NCI-H226 (cell line): ENCODE results near the gene FBXL16.

ENCODE experiments used
- DNase-seq: peaks from one replicate; pipeline ENCODE4 v3.0.0-alpha.2; 2015

FBXL16 gene

GRCh38 chr16:660132-660458 lies 45.5 kb downstream of the FBXL16 start:
- no peak for DNase-seq

GRCh38 chr16:659618-660017 lies 46.0 kb downstream of the FBXL16 start:
- DNase-seq: no peak

DNA sequence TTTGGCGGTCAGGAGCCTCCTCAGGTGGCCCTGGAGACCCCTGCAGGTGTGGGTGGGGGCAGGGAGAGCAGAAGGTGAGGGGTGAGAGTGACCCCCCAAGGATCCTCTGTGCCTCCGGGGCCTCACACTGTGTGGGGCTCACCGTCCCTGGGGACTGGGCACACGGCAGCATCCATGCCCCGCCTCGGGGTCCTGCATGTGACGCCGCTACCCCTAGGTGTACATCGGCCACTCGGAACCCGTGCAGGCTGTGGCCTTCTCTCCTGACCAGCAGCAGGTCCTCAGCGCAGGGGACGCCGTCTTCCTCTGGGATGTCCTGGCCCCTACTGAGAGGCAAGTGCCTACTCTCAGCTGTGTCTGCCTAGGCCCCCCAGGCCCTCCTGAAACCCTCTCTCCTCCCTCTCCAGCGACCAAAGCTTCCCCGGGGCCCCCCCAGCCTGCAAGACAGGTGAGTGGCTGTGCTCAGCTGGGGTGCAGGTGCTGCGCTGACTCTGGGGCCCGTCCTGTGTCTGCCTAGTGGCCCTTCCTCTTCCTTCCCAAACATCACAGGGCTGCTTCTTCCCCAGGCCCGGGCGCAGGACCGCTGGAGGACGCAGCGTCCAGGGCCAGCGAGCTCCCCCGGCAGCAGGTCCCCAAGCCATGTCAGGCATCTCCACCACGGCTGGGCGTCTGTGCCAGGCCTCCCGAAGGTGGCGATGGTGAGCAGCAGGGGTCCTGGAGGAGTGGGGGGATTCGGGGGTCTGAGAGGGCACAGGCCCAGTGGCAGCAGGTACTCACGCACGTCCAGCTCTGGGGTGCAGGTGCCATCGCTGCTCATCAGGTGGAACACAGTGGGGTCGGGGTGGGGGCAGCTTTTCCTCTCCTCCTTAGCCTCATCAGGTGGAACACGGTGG lies 46.7 kb downstream of the FBXL16 start:
- no peak for DNase-seq

GRCh38 chr16:657487-657886 lies 48.1 kb downstream of the FBXL16 start:
- no peak for DNase-seq

GRCh38 chr16:654034-654433 lies 51.6 kb downstream of the FBXL16 start:
- no peak for DNase-seq

DNA sequence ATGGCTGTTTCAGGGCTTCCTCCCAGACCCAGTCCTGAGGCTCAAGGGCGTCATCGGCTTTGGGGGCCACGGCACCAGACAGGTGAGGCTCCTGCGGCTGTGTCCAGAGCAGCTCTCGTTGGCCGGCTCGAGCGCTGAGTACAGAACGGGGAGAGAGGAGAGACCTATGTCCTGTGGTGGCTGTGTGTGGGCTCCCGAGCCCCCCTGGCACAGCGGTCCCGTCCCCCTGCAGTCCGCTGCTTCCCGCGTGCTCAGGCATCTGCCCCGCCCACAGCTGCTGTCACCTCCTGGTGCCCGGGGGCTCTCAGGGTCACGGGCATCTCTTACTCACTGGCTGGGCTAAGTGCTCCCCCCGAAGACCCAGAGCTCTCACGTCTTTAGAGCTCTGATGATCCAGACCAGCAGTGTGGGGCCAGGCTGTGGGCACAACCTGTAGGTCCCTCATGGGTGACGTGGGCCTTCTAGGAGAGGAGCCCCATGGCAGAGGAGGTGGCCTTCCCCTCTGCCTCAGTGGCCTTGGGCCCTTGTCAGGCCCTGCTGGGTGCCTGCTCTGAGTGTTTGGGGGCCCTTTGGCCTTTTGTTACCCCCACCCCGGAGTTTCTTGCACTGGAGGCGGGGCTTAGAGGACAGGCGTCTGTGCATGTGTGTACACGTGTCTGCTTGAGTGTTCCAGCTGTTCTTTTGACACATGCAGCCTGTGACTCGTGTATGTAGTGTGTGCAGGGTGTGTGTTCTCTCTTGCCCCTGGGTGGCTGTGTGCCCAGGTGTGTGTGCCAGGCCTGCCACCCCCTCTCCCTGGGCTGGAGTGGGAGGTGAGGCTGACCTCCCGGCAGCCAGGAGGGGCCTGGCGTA lies 52.9 kb downstream of the FBXL16 start:
- no peak for DNase-seq

DNA sequence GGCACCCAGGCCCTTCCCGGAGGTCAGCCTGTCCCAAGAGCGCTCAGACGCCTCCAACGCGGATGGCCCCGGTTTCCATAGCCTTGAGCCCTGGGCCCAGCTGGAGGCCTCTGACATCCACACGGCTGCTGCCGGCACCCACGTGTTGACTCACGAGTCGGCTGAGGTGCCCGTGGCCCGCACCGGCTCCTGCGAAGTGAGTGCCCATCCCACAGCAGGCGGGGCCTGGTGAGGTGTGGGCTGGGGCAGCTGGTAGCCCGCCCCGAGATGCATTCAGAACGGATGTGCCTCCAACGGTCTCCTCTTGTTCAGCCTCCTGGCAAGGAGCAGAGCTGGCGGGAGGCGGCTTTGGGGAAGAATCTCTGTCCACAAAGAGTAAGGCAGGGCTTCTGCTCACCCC lies 53.8 kb downstream of the FBXL16 start:
- peak; percentile 80 for DNase-seq

DNA sequence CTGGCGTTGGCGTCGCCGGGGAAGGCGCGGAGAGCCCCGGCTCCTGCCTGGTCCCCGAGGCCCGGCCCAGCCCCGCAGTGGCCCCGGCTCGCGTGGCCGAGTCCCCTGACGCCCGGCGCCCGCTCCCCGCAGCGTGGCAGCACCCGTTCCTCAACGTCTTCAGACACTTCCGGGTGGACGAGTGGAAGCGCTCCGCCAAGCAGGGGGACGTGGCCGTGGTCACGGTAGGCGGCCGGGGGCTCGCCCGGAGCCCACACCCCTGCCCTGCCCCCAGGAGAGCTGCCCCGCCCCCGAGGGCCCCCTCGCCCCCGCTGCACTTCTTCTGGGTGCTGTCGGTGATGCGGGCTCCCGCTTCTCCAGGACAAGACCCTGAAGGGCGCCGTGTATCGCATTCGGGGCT lies 56.0 kb downstream of the FBXL16 start:
- no peak for DNase-seq

GRCh38 chr16:648781-649589 lies 56.6 kb downstream of the FBXL16 start, which contains the start of gene WDR90:
WDR90 (plus strand) TSS chr16:649365; CDS start chr16:649417, 52 bp downstream.
- DNase-seq: peak; percentile 88

DNA sequence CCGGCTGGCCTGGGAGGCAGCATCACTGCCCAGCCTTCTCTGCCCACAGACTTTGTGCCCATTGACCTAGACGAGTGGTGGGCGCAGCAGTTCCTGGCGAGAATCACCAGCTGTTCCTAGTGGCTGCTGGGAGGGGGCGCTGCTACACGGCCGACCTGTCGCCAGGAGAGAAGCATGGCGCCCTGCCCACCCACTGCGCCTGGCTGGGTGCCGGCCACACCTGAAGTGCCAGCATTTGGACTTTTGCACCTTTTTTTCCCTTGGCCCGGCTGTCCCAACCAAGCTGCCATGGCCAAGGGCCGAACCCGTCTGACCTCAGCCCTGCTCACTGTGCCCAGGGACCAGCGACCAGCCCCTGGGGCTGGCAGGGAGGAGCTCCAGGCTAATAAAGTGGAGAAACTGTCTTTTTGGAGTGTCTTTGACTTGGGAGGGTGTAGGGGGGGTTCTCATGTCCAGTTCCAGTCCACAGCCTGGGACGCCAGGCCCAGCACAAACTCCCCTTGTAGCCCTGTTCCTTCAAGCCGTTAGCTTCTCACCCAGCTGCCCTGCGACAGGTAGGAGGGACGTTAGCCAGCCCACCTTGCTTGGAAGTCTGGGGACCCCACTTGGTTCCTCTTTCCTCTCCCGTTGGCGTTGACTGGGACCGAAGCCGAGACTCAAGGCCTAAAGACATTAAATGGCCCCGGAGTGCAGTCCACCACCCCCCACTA lies 57.4 kb downstream of the FBXL16 start:
- no peak for DNase-seq

DNA sequence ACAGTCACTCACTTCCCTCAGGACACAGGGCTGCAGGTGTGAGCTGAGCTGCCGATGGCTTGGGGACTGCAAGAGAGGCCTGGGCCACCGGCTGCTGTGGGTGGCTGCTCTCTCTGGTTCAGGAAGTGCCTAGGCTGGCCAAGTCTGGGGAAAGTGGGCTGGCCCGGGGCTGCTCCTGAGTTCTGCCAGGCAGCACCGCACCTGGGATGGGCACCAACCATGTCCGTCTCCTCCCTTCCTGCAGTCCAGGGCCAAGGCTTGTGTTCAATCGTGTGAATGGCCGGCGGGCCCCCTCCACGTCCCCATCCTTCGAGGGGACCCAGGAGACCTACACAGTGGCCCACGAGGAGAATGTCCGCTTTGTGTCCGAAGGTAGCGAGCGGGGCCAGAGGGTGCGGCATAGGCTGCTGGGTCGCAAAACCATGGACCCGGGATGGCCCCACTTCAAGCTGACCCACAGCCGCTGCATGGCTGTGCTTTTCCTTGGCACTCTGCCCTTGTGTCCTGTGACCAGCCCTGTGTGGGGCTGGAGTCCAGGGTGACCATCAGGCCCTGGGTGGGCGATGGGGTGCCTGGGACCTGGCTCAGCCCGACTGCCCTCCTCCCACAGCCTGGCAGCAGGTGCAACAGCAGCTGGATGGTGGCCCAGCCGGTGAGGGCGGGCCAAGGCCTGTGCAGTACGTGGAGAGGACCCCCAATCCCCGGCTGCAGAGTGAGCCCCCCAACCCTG lies 58.3 kb downstream of the FBXL16 start:
- no peak for DNase-seq

- no peak for DNase-seq
These were observed 58.9 kb downstream of the FBXL16 start for GRCh38 chr16:646679-647172.

DNA sequence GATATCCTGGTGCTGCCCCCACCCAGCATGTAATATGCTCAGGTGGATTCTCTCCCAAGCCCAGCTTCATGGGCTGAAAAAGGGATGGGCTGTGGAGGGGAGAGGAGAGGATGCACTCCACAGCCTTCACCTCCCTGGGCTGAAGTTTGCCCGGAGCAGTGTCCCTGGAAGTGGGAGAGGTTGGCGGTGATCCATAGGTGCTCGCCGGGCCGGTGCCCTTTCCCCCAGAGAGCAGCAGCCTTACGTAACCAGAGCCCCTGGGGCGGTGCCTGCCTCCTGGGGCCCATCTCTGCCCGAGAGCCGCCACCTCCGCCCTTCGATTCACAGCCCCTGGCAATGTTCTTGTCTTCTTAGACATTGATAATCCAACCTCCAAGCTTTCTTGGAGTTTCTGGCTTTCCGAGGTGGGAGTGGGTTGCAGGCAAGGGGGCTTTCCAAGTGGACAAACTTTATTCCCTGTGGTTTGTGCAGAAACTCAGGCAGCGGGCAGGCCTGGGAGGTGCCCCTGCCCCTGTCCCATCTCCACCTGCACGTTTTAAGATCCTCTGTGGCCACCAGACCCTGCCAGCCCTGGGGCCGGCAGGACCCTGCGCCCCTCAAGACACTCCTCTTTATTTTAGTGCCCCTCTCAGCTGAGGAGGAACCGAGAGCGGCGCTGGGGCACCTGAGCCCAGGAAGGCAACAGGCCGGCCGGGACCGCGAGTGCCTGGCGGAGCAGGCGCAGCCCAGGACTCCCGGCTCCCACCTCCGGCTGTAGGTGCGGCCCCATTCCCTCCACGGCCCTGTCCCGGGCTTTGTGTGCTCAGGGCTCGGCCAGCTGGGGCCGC lies 59.5 kb downstream of the FBXL16 start:
- no peak for DNase-seq

- DNase-seq: no peak
These were observed 61.0 kb downstream of the FBXL16 start for GRCh38 chr16:644556-644955.

DNA sequence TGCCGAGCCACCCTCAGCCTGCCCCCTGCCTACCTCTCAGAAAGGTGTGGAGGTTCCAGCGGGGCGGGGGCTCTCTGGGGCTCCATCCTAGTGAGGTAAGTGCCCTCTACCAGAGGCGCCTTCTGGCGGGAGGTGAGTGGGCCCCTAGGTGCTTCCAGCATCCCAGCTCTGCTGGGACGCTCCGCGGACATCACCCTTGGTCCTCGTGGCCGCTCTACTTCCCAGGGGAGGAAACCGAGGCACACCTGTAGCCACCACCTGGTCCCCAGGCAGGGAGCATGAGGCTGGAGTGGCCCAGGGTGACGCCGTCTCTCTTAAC lies 62.6 kb downstream of the FBXL16 start:
- DNase-seq: no peak
